Activated CD4-positive, CD25-positive, alpha-beta regulatory T cell treated with anti-CD3 and anti-CD28 coated beads, Interleukin-2, amount 50 U/mL, for 72 hours (primary cell): ENCODE measurements around the gene PADI3.

Experiments
- DNase-seq: peaks from one replicate; pipeline ENCODE4 v3.0.0; 2021

PADI3 gene

GRCh38 chr1:17244821-17245740, 3.8 kb upstream of the PADI3 start:
- no peak for DNase-seq

DNA sequence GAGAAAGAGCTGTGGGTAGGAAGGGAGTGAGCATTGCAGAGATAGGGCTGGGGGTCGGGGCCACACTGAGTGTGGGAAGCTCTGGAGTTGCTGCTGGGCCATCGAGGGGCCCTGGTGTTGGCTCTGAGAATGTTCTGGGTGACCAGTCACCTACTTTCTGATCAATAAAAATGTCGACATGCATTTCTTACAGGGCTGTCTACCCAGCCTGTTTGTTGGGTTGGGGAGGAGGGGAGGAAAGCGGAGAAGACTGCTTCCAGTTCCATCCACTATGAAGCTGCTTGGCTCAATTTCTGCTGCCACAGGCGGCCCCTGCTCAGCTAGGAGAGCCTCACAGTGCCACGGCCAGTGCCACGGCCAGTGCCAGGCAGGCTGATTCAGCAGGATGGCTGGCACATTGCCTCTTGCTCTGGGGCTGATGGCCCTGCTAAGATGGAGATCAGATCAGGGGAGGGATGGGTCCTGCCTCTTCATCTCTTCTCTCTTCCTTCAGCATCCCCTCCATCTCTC, 3.0 kb upstream of the PADI3 start:
- no peak for DNase-seq

DNA sequence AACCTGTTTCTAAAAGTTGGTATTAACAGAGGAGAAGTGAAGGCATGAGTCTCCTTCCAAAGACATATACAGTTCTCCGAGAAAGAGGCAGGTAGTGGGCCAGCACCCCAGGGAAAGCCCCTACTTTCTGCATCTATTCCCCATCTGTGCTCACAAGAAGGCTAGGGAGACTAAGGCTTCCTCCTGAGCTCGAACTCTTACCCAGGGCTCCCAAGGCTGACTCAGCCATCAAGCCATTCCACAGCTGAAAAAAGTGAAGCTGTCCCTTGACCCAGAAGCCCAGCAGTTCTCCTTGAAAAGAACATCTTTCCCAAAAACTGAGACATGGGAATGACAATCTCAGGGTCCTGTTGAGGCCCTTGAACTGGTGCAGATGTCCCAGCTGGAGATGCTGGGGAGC, 1.9 kb upstream of the PADI3 start:
- DNase-seq = no peak

GRCh38 chr1:17250601-17251000, 1.7 kb downstream of the PADI3 start:
- no peak for DNase-seq

DNA sequence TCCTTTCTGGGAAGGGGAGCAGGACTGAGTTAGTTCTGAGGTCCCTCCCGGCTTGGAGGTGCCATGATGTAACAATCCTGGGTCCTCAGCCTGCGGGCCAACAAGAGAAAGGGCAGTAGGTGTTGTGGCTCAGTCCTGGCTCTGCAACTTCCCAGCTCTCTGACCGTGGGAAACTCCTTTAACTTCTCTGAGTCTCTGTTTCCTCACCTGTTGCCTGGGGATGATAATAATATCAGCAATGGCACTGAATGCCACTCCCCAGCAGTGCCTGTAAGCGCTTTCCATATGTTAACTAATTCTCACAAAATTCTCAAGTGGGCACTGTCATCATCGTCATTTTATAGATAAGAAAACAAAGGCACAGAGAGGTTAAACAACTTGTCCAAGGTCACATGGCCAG, 2.3 kb downstream of the PADI3 start:
- DNase-seq = no peak

- no peak for DNase-seq
Measured at GRCh38 chr1:17251701-17252376, 2.9 kb downstream of the PADI3 start.

- no peak for DNase-seq
Measured at GRCh38 chr1:17255336-17255735, 6.4 kb downstream of the PADI3 start.

- no peak for DNase-seq
Measured at GRCh38 chr1:17258116-17258757, 9.3 kb downstream of the PADI3 start.

DNA sequence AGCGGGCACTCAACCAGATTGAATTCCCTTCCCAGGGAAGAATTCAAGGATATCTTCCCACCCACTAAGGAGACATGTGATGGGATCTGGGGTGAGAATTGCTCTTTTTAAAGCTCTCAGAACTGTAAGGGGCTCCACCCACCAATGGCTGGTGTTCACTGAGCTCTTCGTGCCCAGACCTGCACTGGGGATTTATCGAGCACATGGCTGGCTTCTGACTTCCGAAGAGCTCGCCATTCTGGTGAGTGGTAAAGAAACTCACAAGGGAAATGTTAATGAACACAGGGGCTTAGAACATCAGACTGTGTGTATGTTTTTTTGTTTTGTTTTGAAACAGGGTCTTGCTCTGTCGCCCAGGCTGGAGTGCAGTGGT, 9.8 kb downstream of the PADI3 start:
- DNase-seq = no peak

GRCh38 chr1:17259233-17259873, 10.5 kb downstream of the PADI3 start:
- DNase-seq = no peak

DNA sequence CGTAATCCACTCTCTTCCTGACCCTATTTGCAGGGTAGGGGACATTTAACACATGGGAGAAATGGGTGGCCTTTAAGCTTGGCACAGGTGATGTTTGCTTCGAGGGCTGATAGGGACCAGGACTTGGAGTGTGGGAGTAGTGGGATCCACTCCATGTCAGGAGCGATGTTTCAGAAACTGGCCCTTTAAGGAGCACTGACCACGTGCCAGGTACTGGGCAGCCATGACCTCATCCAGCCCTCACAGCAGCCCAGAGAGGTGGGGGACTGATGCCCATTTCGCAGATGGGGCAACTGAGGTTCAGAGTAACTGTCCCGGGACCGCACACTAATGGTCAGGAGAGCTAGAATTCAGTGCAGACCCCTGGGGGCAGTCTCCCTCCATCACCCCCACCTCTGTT, 11.4 kb downstream of the PADI3 start:
- no peak for DNase-seq

DNA sequence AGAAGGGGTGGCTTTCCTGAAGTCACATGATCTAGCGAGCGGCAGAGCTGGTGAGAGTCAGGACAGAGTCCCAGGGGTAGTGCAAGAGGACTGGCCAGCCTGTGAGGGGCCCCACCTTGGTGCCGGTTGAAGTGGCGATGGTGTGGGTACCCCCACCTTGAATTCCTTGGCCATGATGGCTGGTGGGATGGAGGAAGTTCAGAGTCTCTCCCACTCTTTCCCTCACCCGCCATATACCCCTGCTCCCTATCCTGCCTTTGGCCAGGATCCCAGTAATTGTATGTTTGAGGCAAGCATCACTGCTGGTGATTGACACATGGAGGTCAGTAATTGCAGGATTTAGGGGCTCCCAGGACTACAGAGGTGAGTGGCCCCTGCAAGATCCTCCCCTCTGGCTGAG, 11.8 kb downstream of the PADI3 start:
- no peak for DNase-seq

DNA sequence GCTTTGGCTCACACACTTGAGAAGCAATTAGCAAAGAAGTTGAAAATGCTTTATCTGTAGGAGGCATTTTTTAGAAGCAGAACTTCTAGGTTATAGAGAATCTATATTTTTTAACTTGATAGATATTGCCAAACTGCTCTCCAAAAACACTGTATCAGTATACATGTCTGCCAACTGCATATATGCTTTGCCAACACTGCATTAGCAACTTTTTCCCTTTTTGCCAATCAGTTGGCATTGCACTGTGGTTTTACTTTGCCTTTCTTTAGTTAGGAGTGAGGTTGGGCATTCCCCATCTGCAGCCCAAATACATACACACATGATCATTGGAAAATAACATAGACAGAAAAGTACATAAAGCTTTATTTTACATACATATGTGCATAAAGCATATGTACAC, 15.0 kb downstream of the PADI3 start:
- DNase-seq = no peak

- no peak for DNase-seq
Measured at GRCh38 chr1:17264470-17264869, 15.6 kb downstream of the PADI3 start.

DNA sequence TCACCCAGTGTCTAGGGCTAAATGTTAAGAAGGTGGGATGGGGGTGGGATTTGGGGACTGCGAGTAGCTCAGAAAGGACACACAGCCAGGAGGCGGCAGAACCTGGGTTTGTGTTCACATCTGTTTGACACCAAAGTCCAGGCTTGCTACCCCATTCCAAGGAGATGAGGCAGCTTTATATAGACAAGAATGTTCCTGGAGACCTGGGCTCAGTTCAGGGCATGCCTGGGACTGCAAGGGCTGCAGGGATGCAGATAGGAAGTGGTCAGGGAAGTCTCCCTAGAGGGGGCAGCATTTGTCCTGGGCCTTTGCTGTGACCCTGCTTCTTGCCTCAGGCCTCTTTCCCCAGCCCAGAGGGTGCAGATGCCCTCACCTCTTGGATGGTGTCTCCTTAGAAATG, 16.3 kb downstream of the PADI3 start:
- DNase-seq = no peak

- DNase-seq = no peak
Measured at GRCh38 chr1:17265950-17266349, 17.1 kb downstream of the PADI3 start.

- DNase-seq = no peak
Measured at GRCh38 chr1:17270891-17271765, 22.2 kb downstream of the PADI3 start.

GRCh38 chr1:17272066-17272465, 23.2 kb downstream of the PADI3 start:
- DNase-seq = no peak

DNA sequence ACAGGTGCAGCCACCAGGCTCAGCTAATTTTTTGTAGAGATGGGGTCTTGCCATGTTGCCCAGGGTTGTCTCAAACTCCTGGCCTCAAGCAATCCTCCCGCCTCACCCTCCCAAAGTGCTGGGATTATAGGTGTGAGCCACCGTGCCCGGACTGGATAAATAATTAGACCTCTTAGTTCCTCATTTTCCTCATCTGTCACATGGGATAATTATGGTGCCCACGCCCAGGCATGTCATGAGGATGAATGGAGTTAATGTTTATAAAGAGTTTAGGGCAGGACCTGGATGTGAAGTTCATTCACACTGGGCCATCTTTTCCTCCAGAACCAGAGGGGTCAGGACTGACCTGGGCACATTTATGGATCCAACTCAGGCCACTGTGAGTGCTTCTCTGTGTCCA, 23.7 kb downstream of the PADI3 start:
- DNase-seq = no peak

- no peak for DNase-seq
Measured at GRCh38 chr1:17273096-17273495, 24.2 kb downstream of the PADI3 start.

DNA sequence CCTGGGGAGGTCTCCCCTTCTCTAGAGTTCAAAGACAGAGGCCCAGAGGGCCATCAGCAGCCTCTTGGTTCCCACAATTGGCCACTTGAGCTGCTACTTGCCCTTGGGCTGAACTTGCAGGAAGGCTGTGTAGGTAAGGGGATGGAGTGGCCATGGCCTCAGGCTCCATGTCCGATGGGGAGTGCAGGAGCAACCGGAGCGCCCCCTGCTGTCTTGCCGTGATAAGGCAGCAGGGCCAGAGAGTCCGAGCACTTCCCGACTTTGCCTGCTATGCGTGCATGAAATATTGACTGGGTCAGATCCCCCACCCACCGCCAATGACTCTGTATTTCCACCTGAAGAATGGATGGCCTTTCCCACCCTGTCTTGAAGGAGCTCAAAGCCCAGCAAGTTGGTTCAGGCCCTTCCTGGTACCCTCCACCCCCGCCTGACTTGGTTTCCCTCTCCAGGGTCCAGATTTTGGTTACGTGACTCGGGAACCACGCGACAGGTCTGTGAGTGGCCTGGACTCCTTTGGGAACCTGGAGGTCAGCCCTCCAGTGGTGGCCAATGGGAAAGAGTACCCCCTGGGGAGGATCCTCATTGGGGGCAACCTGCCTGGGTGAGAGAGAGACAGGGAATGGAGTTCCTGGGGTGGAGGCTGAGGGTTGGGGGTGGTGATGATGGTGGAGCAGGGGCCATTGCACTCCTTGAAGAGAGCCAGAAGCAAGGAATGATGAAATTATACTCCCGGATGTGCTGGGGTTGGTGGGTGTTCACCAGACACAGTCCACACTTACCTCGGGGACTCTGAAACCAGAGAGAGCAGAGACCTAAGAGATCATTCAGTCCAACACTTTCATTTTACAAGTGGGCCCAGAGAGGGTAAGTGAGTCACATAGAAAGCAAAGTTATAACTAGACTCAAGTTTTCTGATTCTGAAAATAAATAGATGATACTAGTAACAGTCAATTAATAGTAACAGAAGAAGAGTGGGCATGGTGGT, 25.6 kb downstream of the PADI3 start:
- DNase-seq = peak; percentile 54
